ENCODE results near the gene WRNIP1. TPM values are rescaled to one million over a fixed set of nuclear protein-coding genes. Genes with fewer than 3 reads are reported as not detected.
A peak's percentile ranks its signal among the peaks of the same experiment; 100 is the strongest.
"Not testable (repeated sequence)": the region's sequence is repeated elsewhere in the genome, so short reads cannot be mapped to it uniquely, and the experiment has no call there.

WRNIP1 gene
- total and polyA plus RNA-seq, 2 of the 8 experiments (the other 6 are each of a cell fraction or from before 2014, with no cell fraction given): 38.2 to 39.2 TPM

- H3K4me3 ChIP-seq (ENCODE audit: extremely low read depth in 1 of 4, insufficient read depth in 2 of 4, low read depth in 3 of 4, low read length in 4 of 4); H3K9me3 ChIP-seq (ENCODE audit: insufficient read depth in 2 of 2, low read depth in 1 of 2, low read length in 1 of 2); H3K27ac ChIP-seq (ENCODE audit: low read depth, low read length); H3K9ac ChIP-seq (replicated peaks in 1 of 4; ENCODE audit: extremely low read depth in 1 of 4, low read depth in 3 of 4, low read length in 3 of 4); H2AFZ ChIP-seq (ENCODE audit: low read length); H3K56ac ChIP-seq (replicated peaks; ENCODE audit: insufficient read length, low read depth, low read length); H3K79me2 ChIP-seq (ENCODE audit: control insufficient read depth in 1 of 2, insufficient read depth in 2 of 2, low read length in 2 of 2); H3K18ac ChIP-seq (ENCODE audit: extremely low read depth, low read length); H2BK20ac ChIP-seq (ENCODE audit: low read length); H4K5ac ChIP-seq (ENCODE audit: insufficient read length, low read depth, low read length); H2BK12ac ChIP-seq (ENCODE audit: low read depth, low read length); H3K27me3 ChIP-seq (replicated peaks in 1 of 4; ENCODE audit: control insufficient read depth in 3 of 4, extremely low read depth in 1 of 4, insufficient read depth in 3 of 4, low read length in 3 of 4); H3K23ac ChIP-seq (ENCODE audit: insufficient read length); H3K4me1 ChIP-seq (replicated peaks in 1 of 4; ENCODE audit: control insufficient read depth in 3 of 4, insufficient read depth in 4 of 4, low read length in 3 of 4); H3K14ac ChIP-seq (ENCODE audit: insufficient read length); H4K20me1 ChIP-seq (replicated peaks in 1 of 2; ENCODE audit: control insufficient read depth in 1 of 2, insufficient read depth in 2 of 2, low read length in 2 of 2); H3K23me2 ChIP-seq (ENCODE audit: low read depth, low read length); H3K79me1 ChIP-seq (ENCODE audit: low read depth, low read length); H2BK120ac ChIP-seq (replicated peaks; ENCODE audit: low read depth, low read length); H4K8ac ChIP-seq (ENCODE audit: extremely low read depth, insufficient read depth, low read length); H3K36me3 ChIP-seq (ENCODE audit: control insufficient read depth in 2 of 4, insufficient read depth in 4 of 4, low read length in 3 of 4); POLR2A ChIA-PET (ENCODE audit: partially characterized antibody); H2AK5ac ChIP-seq (ENCODE audit: low read depth, low read length); H3K4ac ChIP-seq (replicated peaks; ENCODE audit: insufficient read length, low read depth, low read length); H4K91ac ChIP-seq (replicated peaks; ENCODE audit: insufficient read length, low read length); H2BK15ac ChIP-seq (ENCODE audit: low read length); DNase-seq (ENCODE audit: low read depth in 1 of 2, low spot score in 2 of 2); FAIRE-seq; H3K4me2 ChIP-seq (ENCODE audit: insufficient read depth in 1 of 2, low read depth in 2 of 2, low read length in 2 of 2): not testable (repeated sequence)
- 86% methylated on average over 2 of the region's 4 CpGs; no CpG with 5 or more reads in 1 of the 2 experiments for WGBS, 2 experiments (ENCODE audit: extremely low coverage in 1 of 2, insufficient coverage in 1 of 2, insufficient read length in 1 of 2, insufficient replicate concordance in 2 of 2, low coverage in 1 of 2, low lambda C conversion rate in 2 of 2, missing lambda C conversion rate in 1 of 2)
- CTCF ChIA-PET (ENCODE audit: partially characterized antibody): interaction anchor here (1.5 kb wide), 1 partner anchor 10 kb away, joined by 3 read pairs; no protein-coding TSS in a partner anchor
- H2BK5ac ChIP-seq (ENCODE audit: low read depth, low read length): 0 out of 2 replicates have a peak overlapping the region, but pooled peaks have one; percentile 44
Observed at GRCh38 chr6:2801687-2802086, 36.5 kb downstream of the WRNIP1 start.

Data from H1 (cell line).